CD4-positive, CD25-positive, alpha-beta regulatory T cell (primary cell): Measurements from ENCODE around the gene TOR1AIP1. TPM values are rescaled to one million over a fixed set of nuclear protein-coding genes. Genes with fewer than 3 reads are reported as not detected.
A peak's percentile ranks its signal among the peaks of the same experiment; 100 is the strongest.

ENCODE experiments used
- ATAC-seq, 2 donors: fragments of 150-1000 bp; cut with Tn5 transposase; one replicate each; pipeline ENCODE4 v1.10.0; 2021; ENCODE audit warnings: low read depth in 2 of 2, moderate number of reproducible peaks in 2 of 2, moderate library complexity in 1 of 2
- DNase-seq, 3 donors: peaks; one replicate each; pipeline versions ENCODE4 v3.0.0 to v3.0.0-alpha.2; 2012 to 2022; ENCODE audit warnings: mixed read lengths in 1 of 3
- H3K27ac ChIP-seq: one replicate; pipeline ENCODE4 v1.7.0; 2013; ENCODE audit warnings: mild to moderate bottlenecking, low read length; ENCODE audit not compliant: insufficient read depth, poor library complexity, severe bottlenecking
- H3K27me3 ChIP-seq: one replicate; pipeline ENCODE4 v1.7.0; 2013; ENCODE audit warnings: low read length; ENCODE audit not compliant: control insufficient read depth, insufficient read depth
- H3K36me3 ChIP-seq: one replicate; pipeline ENCODE4 v1.7.0; 2013; ENCODE audit warnings: mild to moderate bottlenecking, low read length, moderate library complexity; ENCODE audit not compliant: control insufficient read depth, insufficient read depth
- H3K4me1 ChIP-seq: 2 replicates; pipeline ENCODE4 v1.7.0; 2013; ENCODE audit warnings: mild to moderate bottlenecking, low read length; ENCODE audit not compliant: insufficient read depth, control insufficient read depth, poor library complexity, severe bottlenecking
- H3K4me3 ChIP-seq: one replicate; pipeline ENCODE4 v1.7.0; 2013; ENCODE audit warnings: low read depth, mild to moderate bottlenecking, low read length, moderate library complexity
- H3K9me3 ChIP-seq, 2 experiments: 1 replicate in 1 of 2; 2 replicates in 1 of 2; pipeline ENCODE4 v1.7.0; 2013; ENCODE audit warnings: low read length in 2 of 2, mild to moderate bottlenecking in 1 of 2, moderate library complexity in 1 of 2; ENCODE audit not compliant: control insufficient read depth in 2 of 2
- H3K27ac Mint-ChIP-seq, 3 donors: one replicate each; pipeline ENCODE4 v1.8.0; 2020 to 2022; ENCODE audit warnings: mild to moderate bottlenecking in 3 of 3, mixed read lengths in 3 of 3, moderate library complexity in 2 of 3
- H3K27me3 Mint-ChIP-seq: one replicate; pipeline ENCODE4 v1.8.0; 2022; ENCODE audit warnings: mild to moderate bottlenecking, mixed read lengths
- H3K36me3 Mint-ChIP-seq: one replicate; pipeline ENCODE4 v1.8.0; 2020; ENCODE audit warnings: mixed read lengths
- H3K4me1 Mint-ChIP-seq, 4 donors: one replicate each; pipeline ENCODE4 v1.8.0; 2020 to 2022; ENCODE audit warnings: mixed read lengths in 4 of 4, mild to moderate bottlenecking in 1 of 4
- H3K4me3 Mint-ChIP-seq, 4 donors: one replicate each; pipeline ENCODE4 v1.8.0; 2020 to 2022; ENCODE audit warnings: mild to moderate bottlenecking in 4 of 4, mixed read lengths in 4 of 4, moderate library complexity in 3 of 4
- H3K9me3 Mint-ChIP-seq, 7 donors: one replicate each; pipeline ENCODE4 v1.8.0; 2020 to 2022; ENCODE audit warnings: mixed read lengths in 7 of 7, mild to moderate bottlenecking in 3 of 7, moderate library complexity in 2 of 7
- polyA plus RNA-seq, 4 donors: library from polyadenylated mRNA; unstranded; fragments of 300-500 nt; fragmentation: Illumina TruSeq; gene quantifications; one replicate each; pipeline ENCODE4 v1.2.3, GENCODE V29; 2021
- total RNA-seq: library from RNA; stranded (reverse); gene quantifications from one replicate; pipeline ENCODE4 v1.2.3, GENCODE V29; 2022

TOR1AIP1 gene
- total and polyA plus RNA-seq, 5 donors from 2014 or later: 70.3 to 94.6 (median 89.8) TPM

DNA sequence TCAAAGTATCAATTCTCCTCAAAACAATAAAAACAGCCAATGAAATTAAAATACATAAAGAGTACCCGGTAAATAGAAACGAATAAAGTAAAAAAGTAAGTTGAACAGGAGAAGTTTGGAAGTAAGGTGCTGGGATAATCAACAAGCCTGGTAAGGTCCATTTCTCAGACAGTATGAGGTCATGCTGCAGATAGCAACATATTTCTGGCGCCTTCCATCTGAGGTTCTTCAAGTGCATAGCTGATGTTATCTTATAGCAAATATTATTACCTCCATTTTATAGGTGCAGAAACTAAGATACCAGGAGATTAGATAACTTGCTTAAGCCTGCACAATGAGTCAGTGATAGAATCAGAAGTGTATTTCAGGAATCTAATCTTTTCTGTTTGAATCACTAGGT lies 48.8 kb downstream of the TOR1AIP1 start:
- ATAC-seq (no peak), DNase-seq (no peak)
- Mint-ChIP-seq H3K36me3 (no peaks in the 10 kb centered on the region), H3K4me3 (no peak overlapping the region), H3K27me3 (peaks cover 7% of the 10 kb centered on the region), H3K9me3 (peaks cover 0 to 1% (median 0%) of the 10 kb centered on the region in 7 donors), H3K27ac (no peak overlapping the region), H3K4me1 (no peaks in the 10 kb centered on the region)
- Histone ChIP-seq H3K27ac (no peak overlapping the region), H3K9me3 (no peaks in the 10 kb centered on the region), H3K36me3 (no peaks in the 10 kb centered on the region), H3K4me3 (no peak overlapping the region), H3K4me1 (no peaks in the 10 kb centered on the region), H3K27me3 (no peaks in the 10 kb centered on the region)

DNA sequence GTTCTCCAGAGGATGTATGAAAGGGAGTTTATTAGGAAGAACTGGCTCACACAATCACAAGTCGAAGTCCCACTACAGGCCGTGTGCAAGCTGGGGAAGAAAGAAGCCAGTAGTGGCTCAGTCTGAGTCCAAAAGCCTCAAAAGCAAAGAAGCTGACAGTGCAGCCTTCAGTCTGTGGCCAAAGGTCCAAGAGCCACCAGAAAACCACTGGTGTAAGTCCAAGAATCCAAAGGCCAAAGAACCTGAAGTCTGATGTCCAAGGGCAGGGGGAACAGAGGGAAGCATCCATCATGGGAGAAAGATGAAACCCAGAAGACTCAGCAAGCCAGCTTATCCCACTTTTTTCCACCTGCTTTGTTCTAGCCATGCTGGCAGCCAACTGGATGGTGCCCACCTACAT lies 51.1 kb downstream of the TOR1AIP1 start:
- Histone ChIP-seq H3K27me3 (peaks cover 11% of the 10 kb centered on the region), H3K36me3 (no peaks in the 10 kb centered on the region), H3K4me1 (no peaks in the 10 kb centered on the region), H3K27ac (no peak overlapping the region), H3K4me3 (no peak overlapping the region), H3K9me3 (no peaks in the 10 kb centered on the region)
- Mint-ChIP-seq H3K27me3 (peaks cover 15% of the 10 kb centered on the region), H3K27ac (no peak overlapping the region), H3K4me3 (no peak overlapping the region), H3K36me3 (no peaks in the 10 kb centered on the region), H3K9me3 (no peaks in the 10 kb centered on the region), H3K4me1 (no peaks in the 10 kb centered on the region)
- ATAC-seq (no peak), DNase-seq (no peak)

DNA sequence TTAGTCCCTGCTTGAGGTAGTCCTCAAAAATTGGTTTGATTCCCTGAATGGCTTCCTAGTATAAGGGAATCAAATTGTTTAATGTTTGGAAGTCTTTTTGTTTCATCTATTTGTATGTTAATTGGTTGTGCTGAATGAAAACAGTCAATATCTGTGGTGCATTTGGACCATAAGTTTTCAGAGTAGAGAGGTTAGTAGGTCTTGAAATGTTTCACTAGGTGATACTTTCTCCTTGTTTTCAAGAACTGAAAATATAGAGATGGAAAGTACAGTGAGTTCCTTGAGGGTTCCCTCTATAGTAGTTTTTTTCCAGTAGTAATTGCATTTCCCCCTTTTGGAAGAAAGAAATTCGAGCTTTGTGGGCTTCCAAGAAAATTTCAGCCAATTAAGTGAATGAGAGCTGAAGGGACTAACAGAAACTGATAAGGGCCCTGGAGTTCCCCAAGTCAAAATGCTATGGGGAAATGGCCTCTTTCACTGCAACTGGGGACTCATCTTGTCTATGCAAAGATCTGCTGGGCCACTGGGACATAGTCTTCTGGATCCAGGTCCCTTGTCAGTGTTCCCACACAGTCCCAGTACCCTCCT lies 53.9 kb downstream of the TOR1AIP1 start:
- Mint-ChIP-seq H3K9me3 (no peaks in the 10 kb centered on the region), H3K4me3 (no peak overlapping the region), H3K36me3 (no peaks in the 10 kb centered on the region), H3K27me3 (peaks cover 36% of the 10 kb centered on the region), H3K4me1 (no peaks in the 10 kb centered on the region), H3K27ac (no peak overlapping the region)
- no peak for DNase-seq
- peaks cover 15% of the 10 kb centered on the region for H3K27me3 ChIP-seq
- no peak for ATAC-seq
- no peak overlapping the region for H3K4me3 ChIP-seq
- H3K36me3 ChIP-seq: no peaks in the 10 kb centered on the region
- H3K9me3 ChIP-seq: no peaks in the 10 kb centered on the region
- no peaks in the 10 kb centered on the region for H3K4me1 ChIP-seq
- H3K27ac ChIP-seq: no peak overlapping the region

DNA sequence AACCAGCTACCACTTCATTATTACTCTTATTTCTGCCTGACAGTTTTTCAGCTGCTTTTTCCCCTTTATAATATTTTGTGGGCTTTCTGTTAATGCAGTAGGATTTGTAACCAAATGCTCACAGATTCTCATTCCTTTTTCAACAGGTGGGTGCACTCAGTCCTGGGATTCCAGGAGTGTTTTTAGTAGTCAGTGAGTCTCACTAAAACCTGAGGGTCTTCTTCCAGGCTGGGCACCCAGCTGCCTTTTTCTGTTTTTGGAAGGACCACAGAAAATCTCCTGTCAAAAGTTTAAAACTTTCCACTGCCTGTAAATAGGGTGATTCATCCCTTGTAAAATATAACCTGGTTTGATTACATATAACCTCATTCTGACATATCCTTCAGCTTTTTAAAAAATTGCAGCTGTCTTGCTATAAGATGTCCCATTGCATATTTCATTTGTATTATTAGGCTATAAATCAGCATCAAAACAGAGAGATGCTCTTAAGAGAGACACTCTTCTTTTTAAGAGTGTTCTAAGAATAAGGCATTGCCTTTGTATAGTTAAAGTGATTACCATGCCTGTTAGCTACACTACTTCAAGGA lies 55.7 kb downstream of the TOR1AIP1 start:
- H3K27ac ChIP-seq: no peak overlapping the region
- Mint-ChIP-seq H3K27ac (no peak overlapping the region), H3K36me3 (no peaks in the 10 kb centered on the region), H3K4me3 (no peak overlapping the region), H3K4me1 (no peaks in the 10 kb centered on the region), H3K9me3 (peaks cover 0 to 1% (median 0%) of the 10 kb centered on the region in 7 donors), H3K27me3 (peaks cover 38% of the 10 kb centered on the region)
- ATAC-seq (no peak), DNase-seq (no peak)
- H3K4me3 ChIP-seq: no peak overlapping the region
- H3K4me1 ChIP-seq: no peaks in the 10 kb centered on the region
- H3K9me3 ChIP-seq: no peaks in the 10 kb centered on the region
- peaks cover 15% of the 10 kb centered on the region for H3K27me3 ChIP-seq
- no peaks in the 10 kb centered on the region for H3K36me3 ChIP-seq

DNA sequence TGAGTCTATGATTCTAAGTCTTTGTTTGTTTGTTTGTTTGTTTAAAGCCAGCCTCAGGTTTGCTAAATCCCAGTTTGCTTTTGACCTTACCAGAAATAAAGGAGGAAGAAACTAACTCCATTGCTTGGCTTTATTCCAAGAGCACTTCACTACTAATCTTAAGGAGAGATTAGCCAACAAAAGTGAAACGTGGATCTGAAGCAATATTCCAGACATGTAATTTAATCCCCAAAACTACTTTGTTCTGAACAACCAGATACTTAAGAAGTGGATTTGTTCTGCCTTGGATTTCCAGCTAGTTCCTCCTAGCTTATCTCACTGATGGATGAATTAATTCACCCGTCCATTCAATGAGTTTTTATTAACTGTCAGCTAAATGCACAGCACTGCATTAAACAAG lies 56.7 kb downstream of the TOR1AIP1 start:
- no peak overlapping the region for H3K4me3 ChIP-seq
- peaks cover 38% of the 10 kb centered on the region for H3K27me3 Mint-ChIP-seq
- no peak for DNase-seq

DNA sequence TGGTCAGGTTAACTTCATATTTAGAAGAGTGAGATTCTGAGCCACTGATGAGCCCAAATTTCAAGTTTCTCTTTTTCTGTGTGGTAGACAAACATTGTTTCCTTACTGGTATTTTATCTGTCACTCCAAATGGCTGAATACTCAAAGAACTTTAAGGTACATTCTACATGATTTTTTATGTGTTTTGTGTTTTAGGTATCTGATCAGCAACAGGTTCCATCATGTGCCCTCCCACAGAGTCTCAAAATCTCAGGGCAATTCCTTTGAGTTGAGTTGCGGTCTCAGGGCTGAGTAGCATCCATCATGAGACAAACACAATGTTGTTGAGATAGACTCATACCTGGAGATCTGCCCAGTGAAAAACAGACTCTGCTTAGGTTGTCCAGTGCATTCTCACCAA lies 57.9 kb downstream of the TOR1AIP1 start:
- peaks cover 38% of the 10 kb centered on the region for H3K27me3 Mint-ChIP-seq
- H3K4me1 ChIP-seq: no peaks in the 10 kb centered on the region
- ATAC-seq: no peak

More for the DNA sequence above, 56.7 kb downstream of the TOR1AIP1 start:
- Mint-ChIP-seq H3K4me1 (no peaks in the 10 kb centered on the region), H3K9me3 (peaks cover 0 to 3% (median 0%) of the 10 kb centered on the region in 7 donors), H3K4me3 (no peak overlapping the region), H3K27ac (no peak overlapping the region), H3K36me3 (no peaks in the 10 kb centered on the region)
- peaks cover 15% of the 10 kb centered on the region for H3K27me3 ChIP-seq
- no peaks in the 10 kb centered on the region for H3K9me3 ChIP-seq
- no peak for ATAC-seq
- H3K27ac ChIP-seq: no peak overlapping the region
- no peaks in the 10 kb centered on the region for H3K4me1 ChIP-seq
- H3K36me3 ChIP-seq: no peaks in the 10 kb centered on the region

DNA sequence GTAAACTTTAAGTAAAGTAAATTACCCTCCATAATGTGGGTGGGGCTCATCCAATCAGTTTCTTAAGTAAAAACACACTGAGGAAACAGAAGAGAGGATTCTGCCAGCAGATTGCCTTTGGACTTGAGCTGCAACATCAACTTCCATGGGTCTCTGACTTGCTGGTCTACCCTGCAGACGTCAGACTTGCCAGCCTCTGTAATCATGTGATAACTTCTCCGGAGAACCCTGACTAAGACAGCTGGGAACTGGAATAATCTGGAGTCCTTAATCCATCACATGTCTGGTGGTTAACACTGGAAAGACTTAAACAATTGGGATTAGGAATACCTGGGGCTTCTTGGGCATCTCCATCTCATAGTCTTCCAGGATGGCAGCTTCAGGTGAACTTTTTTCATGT lies 59.4 kb downstream of the TOR1AIP1 start:
- Histone ChIP-seq H3K36me3 (no peaks in the 10 kb centered on the region), H3K9me3 (no peaks in the 10 kb centered on the region), H3K27ac (no peak overlapping the region), H3K27me3 (peaks cover 12% of the 10 kb centered on the region), H3K4me3 (no peak overlapping the region), H3K4me1 (no peaks in the 10 kb centered on the region)
- DNase-seq (no peak), ATAC-seq (no peak)
- Mint-ChIP-seq H3K9me3 (peaks cover 0 to 3% (median 0%) of the 10 kb centered on the region in 7 donors), H3K36me3 (no peaks in the 10 kb centered on the region), H3K27me3 (peaks cover 30% of the 10 kb centered on the region), H3K4me3 (no peak overlapping the region), H3K4me1 (no peaks in the 10 kb centered on the region), H3K27ac (no peak overlapping the region)

More for the DNA sequence above, 57.9 kb downstream of the TOR1AIP1 start:
- no peak overlapping the region for H3K27ac Mint-ChIP-seq
- H3K27ac ChIP-seq: no peak overlapping the region
- no peak overlapping the region for H3K4me3 Mint-ChIP-seq
- peaks cover 0 to 3% (median 0%) of the 10 kb centered on the region in 7 donors for H3K9me3 Mint-ChIP-seq
- no peaks in the 10 kb centered on the region for H3K4me1 Mint-ChIP-seq
- DNase-seq: no peak
- peaks cover 15% of the 10 kb centered on the region for H3K27me3 ChIP-seq
- no peaks in the 10 kb centered on the region for H3K36me3 ChIP-seq
- H3K36me3 Mint-ChIP-seq: no peaks in the 10 kb centered on the region
- no peaks in the 10 kb centered on the region for H3K9me3 ChIP-seq
- H3K4me3 ChIP-seq: no peak overlapping the region

DNA sequence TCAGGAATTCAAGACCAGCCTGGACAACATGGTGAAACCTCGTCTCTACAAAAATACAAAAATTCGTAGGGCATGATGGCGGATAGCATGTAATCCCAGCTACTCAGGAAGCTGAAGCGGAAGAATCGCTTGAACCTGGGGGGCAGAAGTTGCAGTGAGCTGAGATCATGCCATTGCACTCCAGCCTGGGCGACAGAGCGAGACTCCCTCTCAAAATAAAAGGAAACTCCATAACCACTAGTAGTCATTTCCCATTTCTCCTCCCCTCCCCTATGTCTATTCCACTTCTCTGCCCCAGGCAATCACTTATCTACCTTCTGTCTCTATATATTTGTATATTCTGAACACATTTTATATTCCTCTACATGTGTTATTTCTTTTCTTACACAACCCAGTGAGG lies 68.6 kb downstream of the TOR1AIP1 start:
- no peaks in the 10 kb centered on the region for H3K9me3 ChIP-seq
- Mint-ChIP-seq H3K36me3 (no peaks in the 10 kb centered on the region), H3K4me3 (peak overlapping the region in 1 of 4 donors; percentile 21), H3K4me1 (peaks cover 16 to 33% (median 23%) of the 10 kb centered on the region in 4 donors), H3K27ac (no peak overlapping the region), H3K9me3 (peaks cover 0 to 2% (median 0%) of the 10 kb centered on the region in 7 donors), H3K27me3 (peaks cover 4% of the 10 kb centered on the region)
- no peak overlapping the region for H3K27ac ChIP-seq
- peaks cover 19% of the 10 kb centered on the region for H3K4me1 ChIP-seq
- no peak for DNase-seq
- H3K4me3 ChIP-seq: no peak overlapping the region
- no peaks in the 10 kb centered on the region for H3K36me3 ChIP-seq
- no peak for ATAC-seq
- H3K27me3 ChIP-seq: no peaks in the 10 kb centered on the region
